ENCODE data around the gene CCDC158.

GRCh38 chr4:76292730-76293129, 128.2 kb downstream of the CCDC158 start:
- TF ChIP-seq CTCF (conservative IDR thresholded peaks at IDR 0.05; ENCODE audit: low read depth, low read length), result no peak
- TF ChIP-seq RFX5 (IDR thresholded peaks at IDR 0.05; ENCODE audit: low read depth, low read length), result no peak
- TF ChIP-seq MAFK (IDR thresholded peaks at IDR 0.05; ENCODE audit: low read depth, low read length), result no peak
- no peak for TF ChIP-seq POLR2A (IDR thresholded peaks at IDR 0.05; ENCODE audit: low read depth, low read length)
- TF ChIP-seq BHLHE40 (IDR thresholded peaks at IDR 0.05; ENCODE audit: low read depth, low read length), result no peak
- no peak for TF ChIP-seq MXI1 (IDR thresholded peaks at IDR 0.05; ENCODE audit: borderline replicate concordance, low read depth, low read length)
- no peak for TF ChIP-seq CEBPB (IDR thresholded peaks at IDR 0.05; ENCODE audit: low read depth, low read length)
- TF ChIP-seq FOS (IDR thresholded peaks at IDR 0.05; ENCODE audit: low read depth, low read length), result no peak
